Measurements from ENCODE around the gene CISH.

CISH gene

DNA sequence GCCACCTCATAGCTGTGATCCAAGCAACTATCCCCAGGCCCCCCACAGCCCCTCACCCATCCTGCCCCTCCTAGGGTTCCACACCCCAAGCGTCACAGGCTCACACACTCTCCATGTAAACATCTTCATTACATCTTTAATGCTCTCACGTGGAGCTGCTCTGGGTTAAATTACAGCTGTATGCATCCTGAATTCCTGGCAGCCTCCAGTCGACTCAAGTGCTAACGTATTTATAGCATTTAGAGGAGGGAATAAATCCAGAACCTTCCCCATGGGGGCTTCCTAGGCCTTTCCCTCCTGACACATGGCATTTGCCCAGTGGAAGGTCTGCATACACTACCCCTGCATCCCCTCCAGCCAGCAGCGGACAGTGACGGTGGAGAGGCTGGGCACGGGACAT lies 53.7 kb downstream of the CISH start:
- no peak for DNase-seq (ENCODE audit: low read depth in 2 of 2)
- no peak overlapping the region for H3K4me3 ChIP-seq (replicated peaks in 1 of 2; ENCODE audit: low read depth in 2 of 2, low read length in 2 of 2)
- TF ChIP-seq, protein P1, sequence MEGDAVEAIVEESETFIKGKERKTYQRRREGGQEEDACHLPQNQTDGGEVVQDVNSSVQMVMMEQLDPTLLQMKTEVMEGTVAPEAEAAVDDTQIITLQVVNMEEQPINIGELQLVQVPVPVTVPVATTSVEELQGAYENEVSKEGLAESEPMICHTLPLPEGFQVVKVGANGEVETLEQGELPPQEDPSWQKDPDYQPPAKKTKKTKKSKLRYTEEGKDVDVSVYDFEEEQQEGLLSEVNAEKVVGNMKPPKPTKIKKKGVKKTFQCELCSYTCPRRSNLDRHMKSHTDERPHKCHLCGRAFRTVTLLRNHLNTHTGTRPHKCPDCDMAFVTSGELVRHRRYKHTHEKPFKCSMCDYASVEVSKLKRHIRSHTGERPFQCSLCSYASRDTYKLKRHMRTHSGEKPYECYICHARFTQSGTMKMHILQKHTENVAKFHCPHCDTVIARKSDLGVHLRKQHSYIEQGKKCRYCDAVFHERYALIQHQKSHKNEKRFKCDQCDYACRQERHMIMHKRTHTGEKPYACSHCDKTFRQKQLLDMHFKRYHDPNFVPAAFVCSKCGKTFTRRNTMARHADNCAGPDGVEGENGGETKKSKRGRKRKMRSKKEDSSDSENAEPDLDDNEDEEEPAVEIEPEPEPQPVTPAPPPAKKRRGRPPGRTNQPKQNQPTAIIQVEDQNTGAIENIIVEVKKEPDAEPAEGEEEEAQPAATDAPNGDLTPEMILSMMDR (IDR thresholded peaks at IDR 0.05; ENCODE audit: low read depth, low read length), result no peak

DNA sequence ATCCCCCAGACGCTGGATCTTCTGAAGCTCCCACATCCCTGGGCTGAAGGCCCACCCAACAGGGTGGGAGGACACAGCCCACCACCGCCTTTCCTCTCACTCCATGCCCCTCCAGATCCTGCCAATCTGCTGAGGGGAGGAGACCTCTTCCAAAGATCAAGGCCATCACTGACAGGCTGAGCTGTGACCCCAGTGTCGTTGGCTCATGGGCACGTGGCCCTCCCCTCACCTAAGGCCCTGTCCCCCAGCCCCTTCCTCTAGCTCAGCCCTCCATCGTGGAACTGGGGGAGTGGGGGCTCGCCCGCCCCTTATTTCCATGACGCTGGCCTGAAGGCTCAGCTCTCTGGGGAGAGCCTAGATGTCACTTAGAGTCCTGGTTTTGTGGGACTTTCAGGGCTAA lies 54.5 kb downstream of the CISH start:
- no peak overlapping the region for H3K4me3 ChIP-seq (replicated peaks in 1 of 2; ENCODE audit: low read depth in 2 of 2, low read length in 2 of 2)
- no peak for DNase-seq (ENCODE audit: low read depth in 2 of 2)
- TF ChIP-seq, protein P1 (IDR thresholded peaks at IDR 0.05; ENCODE audit: low read depth, low read length), result no peak
